OCI-LY3 (cell line): ENCODE results near the gene S1PR2.

Experiments
- CTCF ChIP-seq: fragments of 200-600, 300-600 bp; sonication (generic); IDR thresholded peaks from 2 replicates; pipeline ENCODE4 v1.5.1; 2014; ENCODE audit warnings: antibody characterized with exemption, low read length, low read depth
- EZH2phosphoT487 ChIP-seq: fragments of 200-600 bp; shearing (Covaris generic); IDR thresholded peaks from 2 replicates; pipeline ENCODE4 v1.6.1; 2018; ENCODE audit warnings: antibody characterized with exemption, mixed run types, low read depth

GRCh38 chr19:10211691-10212090, 19.4 kb downstream of the S1PR2 start:
- TF ChIP-seq CTCF (no peak), EZH2phosphoT487 (no peak)
